OCI-LY1 (cell line): ENCODE results near the gene SMAP2.

ENCODE experiments used
- CTCF ChIP-seq: fragments of 200-600 bp; sonication (generic), shearing (Covaris generic); IDR thresholded peaks from 2 replicates; pipeline ENCODE4 v1.5.1; 2017; ENCODE audit warnings: mild to moderate bottlenecking, antibody characterized with exemption, low read length, moderate library complexity, mixed read lengths
- EZH2 ChIP-seq: fragments of 200-600 bp; sonication (generic), shearing (Covaris generic); IDR thresholded peaks from 2 replicates; pipeline ENCODE4 v1.8.0; 2017; ENCODE audit warnings: borderline replicate concordance, mixed run types, mild to moderate bottlenecking, antibody characterized with exemption, low read length, moderate library complexity, mixed read lengths

GRCh38 chr1:40361201-40361600 is 12.3 kb upstream of the SMAP2 start:
- TF ChIP-seq EZH2 (no peak), CTCF (no peak)
